Subcutaneous adipose tissue (tissue), 4 donors: ENCODE measurements around the gene UBE2I. TPM values are rescaled to one million over a fixed set of nuclear protein-coding genes. Genes with fewer than 3 reads are reported as not detected.

Source experiments
- total RNA-seq, 4 donors: library from RNA; depleted of rRNA; stranded (reverse); fragments of >200 nt; gene quantifications; one replicate each; pipeline ENCODE4 v1.1.0, GENCODE V29; 2016
- TF ChIP-seq, protein P1 (sequence below): fragments of 450-650 bp; IDR thresholded peaks from one replicate; pipeline ENCODE4 v1.5.1; 2016; ENCODE audit warnings: low read depth, mild to moderate bottlenecking, control low read depth, antibody characterized with exemption, moderate library complexity

UBE2I gene
- total RNA-seq, 4 donors from 2014 or later = 41.1 to 102 (median 55.9) TPM

GRCh38 chr16:1338119-1338730 lies 28.8 kb downstream of the UBE2I start:
- TF ChIP-seq, protein P1, sequence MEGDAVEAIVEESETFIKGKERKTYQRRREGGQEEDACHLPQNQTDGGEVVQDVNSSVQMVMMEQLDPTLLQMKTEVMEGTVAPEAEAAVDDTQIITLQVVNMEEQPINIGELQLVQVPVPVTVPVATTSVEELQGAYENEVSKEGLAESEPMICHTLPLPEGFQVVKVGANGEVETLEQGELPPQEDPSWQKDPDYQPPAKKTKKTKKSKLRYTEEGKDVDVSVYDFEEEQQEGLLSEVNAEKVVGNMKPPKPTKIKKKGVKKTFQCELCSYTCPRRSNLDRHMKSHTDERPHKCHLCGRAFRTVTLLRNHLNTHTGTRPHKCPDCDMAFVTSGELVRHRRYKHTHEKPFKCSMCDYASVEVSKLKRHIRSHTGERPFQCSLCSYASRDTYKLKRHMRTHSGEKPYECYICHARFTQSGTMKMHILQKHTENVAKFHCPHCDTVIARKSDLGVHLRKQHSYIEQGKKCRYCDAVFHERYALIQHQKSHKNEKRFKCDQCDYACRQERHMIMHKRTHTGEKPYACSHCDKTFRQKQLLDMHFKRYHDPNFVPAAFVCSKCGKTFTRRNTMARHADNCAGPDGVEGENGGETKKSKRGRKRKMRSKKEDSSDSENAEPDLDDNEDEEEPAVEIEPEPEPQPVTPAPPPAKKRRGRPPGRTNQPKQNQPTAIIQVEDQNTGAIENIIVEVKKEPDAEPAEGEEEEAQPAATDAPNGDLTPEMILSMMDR = no peak

GRCh38 chr16:1338855-1339675 lies 29.6 kb downstream of the UBE2I start:
- TF ChIP-seq, protein P1 = no peak

GRCh38 chr16:1340730-1341494 lies 31.5 kb downstream of the UBE2I start:
- TF ChIP-seq, protein P1 = no peak

DNA sequence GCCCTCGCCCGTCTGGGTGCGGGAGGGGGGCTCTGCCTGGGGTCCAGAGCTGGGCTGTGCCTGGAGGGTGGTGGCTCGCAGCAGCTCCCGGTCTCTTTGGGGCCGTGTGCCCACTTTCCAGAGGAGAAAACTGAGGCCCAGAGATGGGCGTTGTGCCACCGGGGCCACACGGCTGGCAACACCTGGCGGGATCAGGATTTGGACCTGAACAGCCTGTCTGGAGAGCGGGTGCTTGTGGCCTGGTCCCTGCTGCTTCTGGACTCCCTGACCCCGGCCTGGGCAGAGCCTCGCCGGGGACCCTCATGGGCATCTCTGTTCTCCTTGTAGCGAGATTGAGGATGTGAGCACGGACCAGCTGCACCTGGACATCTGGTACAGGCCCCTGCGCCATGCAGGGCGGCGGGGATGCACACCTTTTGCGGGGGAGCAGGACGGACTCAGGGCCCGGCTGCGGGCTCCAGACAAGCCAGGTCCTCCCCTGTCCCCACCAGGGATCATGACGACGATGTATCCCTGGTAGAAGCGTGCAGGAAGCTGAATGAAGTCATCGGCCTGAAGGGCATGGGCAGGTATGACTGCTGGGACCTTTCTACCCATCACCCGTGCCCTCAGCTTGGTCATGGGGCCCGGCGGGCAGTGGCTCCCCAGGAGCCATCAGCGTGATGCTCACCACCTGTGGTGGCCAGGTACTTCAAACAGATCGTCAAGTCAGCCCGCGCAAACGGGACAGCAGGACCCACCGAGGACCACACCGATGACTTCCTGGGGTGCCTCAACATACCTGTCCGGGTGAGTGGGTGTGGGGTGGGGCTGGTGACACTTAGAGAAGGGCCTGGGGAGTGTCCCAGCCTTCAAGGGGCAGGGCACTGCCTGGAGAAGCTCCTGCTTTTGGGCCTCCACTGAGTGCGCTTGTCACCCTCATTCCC lies 32.3 kb downstream of the UBE2I start:
- TF ChIP-seq, protein P1 = no peak

- TF ChIP-seq, protein P1 = no peak
Measured at GRCh38 chr16:1342526-1343427, 33.3 kb downstream of the UBE2I start.
